Right lobe of liver (tissue), 6 donors: Measurements from ENCODE around the gene KRT13. TPM values are rescaled to one million over a fixed set of nuclear protein-coding genes. Genes with fewer than 3 reads are reported as not detected.

Source experiments
- ATAC-seq, 4 donors: fragments of 200-7000 bp; cut with Tn5 transposase; one replicate each; pipeline ENCODE4 v1.9.1; 2020; ENCODE audit warnings: mild to moderate bottlenecking in 4 of 4, moderate library complexity in 4 of 4
- DNase-seq, 3 donors: peaks; one replicate each; pipeline ENCODE4 v3.0.0-alpha.2; 2020
- H3K27ac ChIP-seq, 3 donors: fragments of 200-600 bp; one replicate each; pipeline ENCODE4 v1.8.0; 2022
- H3K27me3 ChIP-seq, 2 donors: fragments of 200-600 bp; one replicate each; pipeline ENCODE4 v1.8.0; 2022
- H3K36me3 ChIP-seq, 4 donors: fragments of 200-600 bp; sonication (generic) in 1 of 4; one replicate each; pipeline versions ENCODE4 v1.5.1 to v1.8.0; 2017 to 2022; ENCODE audit warnings: control low read depth in 1 of 4
- H3K4me1 ChIP-seq, 4 donors: fragments of 200-600 bp; sonication (generic) in 1 of 4; one replicate each; pipeline versions ENCODE4 v1.5.1 to v1.8.0; 2017 to 2022; ENCODE audit warnings: control low read depth in 1 of 4
- H3K4me3 ChIP-seq, 3 donors: fragments of 200-600 bp; one replicate each; pipeline ENCODE4 v1.8.0; 2022
- H3K9me3 ChIP-seq, 4 donors: fragments of 200-600 bp; sonication (generic) in 1 of 4; one replicate each; pipeline versions ENCODE4 v1.5.1 to v1.8.0; 2017 to 2022; ENCODE audit warnings: control low read depth in 1 of 4
- POLR2A ChIP-seq: fragments of 450-650 bp; IDR thresholded peaks from one replicate; pipeline ENCODE4 v1.6.1; 2017; ENCODE audit warnings: antibody characterized with exemption, mild to moderate bottlenecking
- WGBS: methylation state at CpG from one replicate; pipeline ENCODE4 v1.1.6; 2018; ENCODE audit warnings: low coverage, low lambda C conversion rate; ENCODE audit not compliant: insufficient coverage; ENCODE audit errors: missing lambda C conversion rate; 5-methylcytosine and 5-hydroxymethylcytosine counted together
- intact Hi-C, 2 donors: fragments of 100-400 bp; cut with DNase I; formaldehyde crosslinking; loops; one replicate each; pipeline versions ENCODE4 v1.11.2 to v1.14.1; 2022
- total RNA-seq, 6 experiments: library from RNA; depleted of rRNA in 2 of 6; stranded (reverse); fragments of >200 nt in 2 of 6; fragmentation: NEBNext Ultra II Directional in 3 of 6; extraction: Animal tissue kit (Norgen Biotek cat#: 25700) in 3 of 6; gene quantifications; one replicate each; pipeline versions ENCODE4 v1.1.0 to v1.2.4, GENCODE V29; 2016 to 2023
- TF ChIP-seq, protein P1 (sequence below), 4 donors: fragments of 200-600 bp in 3 of 4; fragments of 450-650 bp in 1 of 4; IDR thresholded peaks; one replicate each; pipeline versions ENCODE4 v1.5.1 to v1.8.0; 2016 to 2022; ENCODE audit warnings: antibody characterized with exemption in 4 of 4, mild to moderate bottlenecking in 2 of 4
- donor health status: DM: no; HTN: yes; CAD: no.
- donor health status: DM: no; HTN: no; CAD: no.
- donor health status: DM: no; HTN: no; CAD: no.
- donor health status: DM: no; HTN: yes; CAD: no.
- donor health status: DM: no; HTN: yes; CAD: no.

The KRT13 gene
- total RNA-seq, 6 experiments from 2014 or later = 1.6 TPM; not detected in 5

DNA sequence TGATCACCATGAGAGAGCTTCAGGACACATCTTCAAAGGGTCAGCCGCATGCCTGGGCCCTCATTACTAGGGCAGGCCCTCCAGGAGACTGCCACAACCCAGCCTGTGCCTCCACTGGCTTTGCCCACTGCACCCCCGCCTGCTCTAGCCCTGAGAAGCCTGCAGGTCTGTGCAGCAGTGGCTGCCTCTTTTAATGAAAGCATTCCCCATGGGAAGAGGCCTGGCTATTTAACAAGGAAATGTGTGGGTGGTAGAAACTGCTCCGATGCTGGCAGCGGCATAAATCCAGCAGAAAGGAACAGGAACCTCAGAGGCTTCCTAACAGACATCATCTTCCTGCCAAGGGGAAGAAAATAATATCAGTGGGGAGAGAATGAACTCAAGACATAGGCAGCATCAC, 37.9 kb downstream of the KRT13 start:
- WGBS = 50% methylated on average over 3 of the region's 4 CpGs

GRCh38 chr17:41466988-41467387, 38.4 kb downstream of the KRT13 start, which contains the start of gene KRT32:
KRT32 (minus strand) TSS chr17:41467386; CDS start chr17:41467325, 61 bp downstream.
- Histone ChIP-seq H3K9me3 (no peaks in the 10 kb centered on the region), H3K36me3 (no peaks in the 10 kb centered on the region), H3K4me3 (no peak within 1 kb of the TSS), H3K4me1 (no peaks in the 10 kb centered on the region), H3K27me3 (no peaks in the 10 kb centered on the region), H3K27ac (no peak within 1 kb of the TSS)
- no peak for DNase-seq
- intact Hi-C loops = no loop called here
- no peak for ATAC-seq
- WGBS = no CpG with 5 or more reads among the region's 14 CpGs
- TF ChIP-seq, protein P1, sequence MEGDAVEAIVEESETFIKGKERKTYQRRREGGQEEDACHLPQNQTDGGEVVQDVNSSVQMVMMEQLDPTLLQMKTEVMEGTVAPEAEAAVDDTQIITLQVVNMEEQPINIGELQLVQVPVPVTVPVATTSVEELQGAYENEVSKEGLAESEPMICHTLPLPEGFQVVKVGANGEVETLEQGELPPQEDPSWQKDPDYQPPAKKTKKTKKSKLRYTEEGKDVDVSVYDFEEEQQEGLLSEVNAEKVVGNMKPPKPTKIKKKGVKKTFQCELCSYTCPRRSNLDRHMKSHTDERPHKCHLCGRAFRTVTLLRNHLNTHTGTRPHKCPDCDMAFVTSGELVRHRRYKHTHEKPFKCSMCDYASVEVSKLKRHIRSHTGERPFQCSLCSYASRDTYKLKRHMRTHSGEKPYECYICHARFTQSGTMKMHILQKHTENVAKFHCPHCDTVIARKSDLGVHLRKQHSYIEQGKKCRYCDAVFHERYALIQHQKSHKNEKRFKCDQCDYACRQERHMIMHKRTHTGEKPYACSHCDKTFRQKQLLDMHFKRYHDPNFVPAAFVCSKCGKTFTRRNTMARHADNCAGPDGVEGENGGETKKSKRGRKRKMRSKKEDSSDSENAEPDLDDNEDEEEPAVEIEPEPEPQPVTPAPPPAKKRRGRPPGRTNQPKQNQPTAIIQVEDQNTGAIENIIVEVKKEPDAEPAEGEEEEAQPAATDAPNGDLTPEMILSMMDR (IDR thresholded peaks at IDR 0.05) = no peak
- TF ChIP-seq POLR2A = no peak

More for the DNA sequence above, 37.9 kb downstream of the KRT13 start:
- intact Hi-C loops = no loop called here
- DNase-seq = no peak
- Histone ChIP-seq H3K36me3 (no peaks in the 10 kb centered on the region), H3K9me3 (no peaks in the 10 kb centered on the region), H3K27ac (no peak overlapping the region), H3K4me1 (no peaks in the 10 kb centered on the region), H3K27me3 (no peaks in the 10 kb centered on the region), H3K4me3 (no peak overlapping the region)
- no peak for TF ChIP-seq POLR2A
- TF ChIP-seq, protein P1 (IDR thresholded peaks at IDR 0.05) = no peak
- ATAC-seq = no peak

DNA sequence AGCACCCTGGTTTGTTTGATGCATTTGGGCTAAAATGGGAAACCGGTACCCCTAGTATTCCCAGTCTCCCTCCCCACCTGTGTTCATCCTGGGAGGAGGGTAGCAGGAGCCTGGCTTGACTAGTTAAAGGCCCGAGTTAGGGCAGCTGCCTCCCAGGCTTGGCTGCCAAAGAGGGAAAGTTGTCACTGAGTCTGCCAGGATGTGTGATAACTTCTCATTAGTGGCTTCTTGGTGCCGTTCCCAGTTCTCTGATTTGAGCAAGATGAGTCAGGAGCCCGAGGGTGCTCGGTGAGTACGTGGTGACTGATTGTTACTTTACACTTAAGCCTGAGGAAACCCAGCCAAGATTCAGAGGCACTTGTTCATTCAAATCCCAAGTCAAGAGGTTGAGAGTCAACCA, 40.7 kb downstream of the KRT13 start:
- no peaks in the 10 kb centered on the region for H3K36me3 ChIP-seq
- no peaks in the 10 kb centered on the region for H3K4me1 ChIP-seq
- WGBS = 31% methylated on average over 4 of the region's 6 CpGs
- no peaks in the 10 kb centered on the region for H3K9me3 ChIP-seq
- DNase-seq = no peak
- no peak overlapping the region for H3K4me3 ChIP-seq
- peak in 1 of 4 donors; percentile 16 for ATAC-seq
- intact Hi-C loops = no loop called here
- H3K27me3 ChIP-seq = no peaks in the 10 kb centered on the region
- TF ChIP-seq, protein P1 (IDR thresholded peaks at IDR 0.05) = no peak
- no peak for TF ChIP-seq POLR2A
- H3K27ac ChIP-seq = no peak overlapping the region

DNA sequence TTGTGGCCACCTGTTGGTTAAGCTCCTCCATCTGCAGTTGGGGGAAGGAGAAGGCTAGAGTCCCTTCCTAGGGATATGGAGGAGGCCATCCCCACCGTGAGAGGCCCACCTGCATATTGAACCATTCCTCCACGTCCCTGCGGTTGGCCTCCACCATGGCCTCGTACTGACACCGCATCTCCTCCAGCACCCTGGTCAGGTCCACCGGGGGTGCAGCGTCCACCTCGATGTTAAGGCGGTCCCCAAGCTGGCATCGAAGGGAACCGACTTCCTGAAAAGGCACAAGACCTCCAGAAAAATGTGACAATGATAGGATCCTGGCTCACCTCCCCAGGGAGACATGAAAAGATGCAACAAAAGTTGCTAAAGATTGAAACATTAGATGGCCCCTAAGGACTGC, 41.2 kb downstream of the KRT13 start:
- Histone ChIP-seq H3K9me3 (no peaks in the 10 kb centered on the region), H3K27ac (no peak overlapping the region), H3K36me3 (no peaks in the 10 kb centered on the region), H3K4me1 (no peaks in the 10 kb centered on the region), H3K4me3 (no peak overlapping the region), H3K27me3 (no peaks in the 10 kb centered on the region)
- ATAC-seq = no peak
- intact Hi-C loops = no loop called here
- DNase-seq = no peak
- WGBS = 48% methylated on average over 5 of the region's 11 CpGs
- TF ChIP-seq POLR2A = no peak
- TF ChIP-seq, protein P1 (IDR thresholded peaks at IDR 0.05) = no peak

DNA sequence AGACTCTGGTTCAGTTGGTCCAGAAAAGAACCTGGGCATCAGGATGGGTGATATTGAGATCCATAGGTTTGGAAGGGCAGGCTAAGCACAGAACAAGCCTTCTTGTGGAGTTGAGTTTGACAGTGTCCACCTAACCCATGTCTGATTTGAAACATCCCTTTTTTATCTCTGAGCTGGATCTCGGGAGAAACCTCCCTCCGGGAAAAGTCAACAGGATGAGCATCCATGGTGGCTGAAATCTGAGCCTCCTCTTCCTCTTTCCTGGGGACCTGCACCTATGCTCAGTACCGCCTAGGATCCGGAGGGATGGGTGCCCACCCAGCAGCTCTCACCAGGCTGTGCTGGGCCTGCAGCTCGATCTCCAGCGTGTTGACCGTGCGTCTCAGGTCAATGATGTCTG, 41.7 kb downstream of the KRT13 start:
- H3K27ac ChIP-seq = no peak overlapping the region
- DNase-seq = no peak
- H3K9me3 ChIP-seq = no peaks in the 10 kb centered on the region
- TF ChIP-seq POLR2A = no peak
- TF ChIP-seq, protein P1 (IDR thresholded peaks at IDR 0.05) = no peak
- ATAC-seq = no peak
- H3K4me1 ChIP-seq = no peaks in the 10 kb centered on the region
- H3K36me3 ChIP-seq = no peaks in the 10 kb centered on the region
- no peaks in the 10 kb centered on the region for H3K27me3 ChIP-seq
- intact Hi-C loops = no loop called here
- no peak overlapping the region for H3K4me3 ChIP-seq
- 75% methylated on average over 4 of the region's 8 CpGs for whole genome bisulfite sequencing
